ENCODE measurements around the gene SWAP70.

Gene SWAP70

GRCh38 chr11:9780929-9781328 lies 117.1 kb downstream of the SWAP70 start:
- no peak for DNase-seq

- no peak for DNase-seq
Measured at GRCh38 chr11:9783986-9784385, 120.1 kb downstream of the SWAP70 start.

GRCh38 chr11:9784602-9785315 lies 120.9 kb downstream of the SWAP70 start:
- DNase-seq, result no peak

GRCh38 chr11:9787260-9787659 lies 123.4 kb downstream of the SWAP70 start:
- no peak for DNase-seq

GRCh38 chr11:9787981-9788521 lies 124.2 kb downstream of the SWAP70 start:
- no peak for DNase-seq

GRCh38 chr11:9789910-9790309 lies 126.0 kb downstream of the SWAP70 start:
- DNase-seq, result no peak

GRCh38 chr11:9790703-9791102 lies 126.8 kb downstream of the SWAP70 start:
- no peak for DNase-seq

- DNase-seq, result no peak
Measured at GRCh38 chr11:9796266-9796665, 132.4 kb downstream of the SWAP70 start.

- no peak for DNase-seq
Measured at GRCh38 chr11:9796854-9797253, 133.0 kb downstream of the SWAP70 start.

GRCh38 chr11:9797300-9797699 lies 133.4 kb downstream of the SWAP70 start:
- DNase-seq, result no peak

GRCh38 chr11:9799886-9800285 lies 136.0 kb downstream of the SWAP70 start:
- no peak for DNase-seq

GRCh38 chr11:9802291-9802861 lies 138.5 kb downstream of the SWAP70 start:
- DNase-seq, result no peak

Data from KG1 (cell line).